C4-2B (cell line): ENCODE data around the gene TAF1B.

ENCODE experiments used
- ZFX ChIP-seq: fragments of 450-650 bp; IDR thresholded peaks from 2 replicates; pipeline ENCODE4 v1.6.1; 2017
- TF ChIP-seq, protein P1 (sequence below): fragments of 450-650 bp; conservative IDR thresholded peaks from 2 replicates; pipeline ENCODE4 v1.5.1; 2017; ENCODE audit warnings: mild to moderate bottlenecking

GRCh38 chr2:9919512-9919911 is 76.2 kb downstream of the TAF1B start:
- TF ChIP-seq, protein P1, sequence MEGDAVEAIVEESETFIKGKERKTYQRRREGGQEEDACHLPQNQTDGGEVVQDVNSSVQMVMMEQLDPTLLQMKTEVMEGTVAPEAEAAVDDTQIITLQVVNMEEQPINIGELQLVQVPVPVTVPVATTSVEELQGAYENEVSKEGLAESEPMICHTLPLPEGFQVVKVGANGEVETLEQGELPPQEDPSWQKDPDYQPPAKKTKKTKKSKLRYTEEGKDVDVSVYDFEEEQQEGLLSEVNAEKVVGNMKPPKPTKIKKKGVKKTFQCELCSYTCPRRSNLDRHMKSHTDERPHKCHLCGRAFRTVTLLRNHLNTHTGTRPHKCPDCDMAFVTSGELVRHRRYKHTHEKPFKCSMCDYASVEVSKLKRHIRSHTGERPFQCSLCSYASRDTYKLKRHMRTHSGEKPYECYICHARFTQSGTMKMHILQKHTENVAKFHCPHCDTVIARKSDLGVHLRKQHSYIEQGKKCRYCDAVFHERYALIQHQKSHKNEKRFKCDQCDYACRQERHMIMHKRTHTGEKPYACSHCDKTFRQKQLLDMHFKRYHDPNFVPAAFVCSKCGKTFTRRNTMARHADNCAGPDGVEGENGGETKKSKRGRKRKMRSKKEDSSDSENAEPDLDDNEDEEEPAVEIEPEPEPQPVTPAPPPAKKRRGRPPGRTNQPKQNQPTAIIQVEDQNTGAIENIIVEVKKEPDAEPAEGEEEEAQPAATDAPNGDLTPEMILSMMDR: no peak
- TF ChIP-seq ZFX: no peak
